Heart left ventricle (tissue), 16 donors: Measurements from ENCODE around the gene SLC44A2. TPM values are rescaled to one million over a fixed set of nuclear protein-coding genes. Genes with fewer than 3 reads are reported as not detected.

ENCODE experiments used
- ATAC-seq, 4 donors: fragments of 200-7000 bp; cut with Tn5 transposase; one replicate each; pipeline ENCODE4 v1.9.1; 2020 to 2022; ENCODE audit warnings: moderate library complexity in 4 of 4, mild to moderate bottlenecking in 3 of 4, moderate number of reproducible peaks in 1 of 4
- DNase-seq, 5 donors: peaks; one replicate each; pipeline ENCODE4 v3.0.0-alpha.2; 2020
- H3K27ac ChIP-seq, 12 donors: fragments of 200-600 bp; sonication (generic) in 4 of 12; one replicate each; pipeline versions ENCODE4 v1.5.0 to v1.8.0; 2016 to 2022; ENCODE audit warnings: mild to moderate bottlenecking in 2 of 12
- H3K27me3 ChIP-seq, 9 donors: fragments of 200-600 bp; sonication (generic) in 2 of 9; one replicate each; pipeline versions ENCODE4 v1.5.1 to v1.8.0; 2016 to 2022; ENCODE audit warnings: mild to moderate bottlenecking in 3 of 9
- H3K36me3 ChIP-seq, 9 donors: fragments of 200-600 bp; sonication (generic) in 2 of 9; one replicate each; pipeline versions ENCODE4 v1.5.0 to v1.8.0; 2018 to 2022; ENCODE audit warnings: mild to moderate bottlenecking in 2 of 9
- H3K4me1 ChIP-seq, 12 donors: fragments of 200-600 bp; sonication (generic) in 4 of 12; one replicate each; pipeline versions ENCODE4 v1.5.0 to v1.8.0; 2016 to 2022; ENCODE audit warnings: mild to moderate bottlenecking in 3 of 12
- H3K4me3 ChIP-seq, 12 donors: fragments of 200-600 bp; sonication (generic) in 4 of 12; one replicate each; pipeline versions ENCODE4 v1.5.0 to v1.8.0; 2017 to 2022; ENCODE audit warnings: mild to moderate bottlenecking in 9 of 12, moderate library complexity in 4 of 12
- H3K9me3 ChIP-seq, 12 donors: fragments of 200-600 bp; sonication (generic) in 4 of 12; one replicate each; pipeline versions ENCODE4 v1.5.0 to v1.8.0; 2016 to 2022; ENCODE audit warnings: mild to moderate bottlenecking in 1 of 12
- POLR2A ChIP-seq, 2 donors: fragments of 450-650 bp; IDR thresholded peaks; one replicate each; pipeline ENCODE4 v1.6.1; 2017; ENCODE audit warnings: antibody characterized with exemption in 2 of 2, mild to moderate bottlenecking in 2 of 2, moderate library complexity in 2 of 2
- WGBS, 4 donors: extraction: QIAGEN DNeasy Blood & Tissue Kit in 2 of 4; methylation state at CpG; one replicate each; pipeline versions ENCODE4 v1.1.5 to v1.1.7; 2013 to 2018; 5-methylcytosine and 5-hydroxymethylcytosine counted together
- intact Hi-C, 10 donors: fragments of 100-400 bp; cut with DNase I; formaldehyde crosslinking; loops; one replicate each; pipeline versions ENCODE4 v1.11.1 to v1.14.2; 2022
- polyA plus RNA-seq, 2 donors: library from polyadenylated mRNA; stranded (reverse); fragments of 200-250 nt; gene quantifications; one replicate each; pipeline ENCODE4 v1.2.3, GENCODE V29; 2013
- total RNA-seq, 9 donors: library from RNA; depleted of rRNA in 2 of 9; stranded (reverse); fragments of >200 nt in 2 of 9; fragmentation: NEBNext Ultra II Directional in 3 of 9; extraction: Animal tissue kit (Norgen Biotek cat#: 25700) in 3 of 9; gene quantifications; one replicate each; pipeline versions ENCODE4 v1.1.0 to v1.2.4, GENCODE V29; 2016 to 2023
- TF ChIP-seq, protein P1 (sequence below), 12 donors: fragments of 200-600 bp; sonication (generic) in 4 of 12; IDR thresholded peaks; one replicate each; pipeline versions ENCODE4 v1.5.0 to v1.8.0; 2018 to 2022; ENCODE audit warnings: antibody characterized with exemption in 12 of 12, mild to moderate bottlenecking in 5 of 12
- donor health status: ischemic (EF 13 %, LVEDD 7.1; RV severe dilation, severe dysfunction).
- donor health status: healthy with polysubstance abuse.
- donor health status: DM: no; HTN: yes; CAD: no.
- donor health status: DM: no; HTN: no; CAD: no.
- donor health status: ischemic (EF 25% LVEDD 6.9; RV normal size, moderate dysfunction).
- donor health status: ischemic (EF 25% LVEDD 5.7; RV mildly dilated, moderate dysfunction).
- donor health status: healthy.
- donor health status: DM: yes; HTN: yes; CAD: no.
- donor health status: ischemic (EF 35%, LVEDD 5.7; RV mildly dilated, moderate dysfunction).
- donor health status: nonischemic (EF 11% LVEDD 7.7; RV severe dilation, severe dysfunction).
- donor health status: DM: yes; HTN: yes; CAD: no.
- donor health status: PGD.
- donor health status: ischemic (EF 29% LVEDD 5.4; RV normal size, mild dysfunction).
- donor health status: nonischemic (EF 23%, LVEDD 6.1; RV moderate dilation, normal function).

The SLC44A2 gene
- total and polyA plus RNA-seq, 11 donors, result 43.1 to 130 (median 82.5) TPM

DNA sequence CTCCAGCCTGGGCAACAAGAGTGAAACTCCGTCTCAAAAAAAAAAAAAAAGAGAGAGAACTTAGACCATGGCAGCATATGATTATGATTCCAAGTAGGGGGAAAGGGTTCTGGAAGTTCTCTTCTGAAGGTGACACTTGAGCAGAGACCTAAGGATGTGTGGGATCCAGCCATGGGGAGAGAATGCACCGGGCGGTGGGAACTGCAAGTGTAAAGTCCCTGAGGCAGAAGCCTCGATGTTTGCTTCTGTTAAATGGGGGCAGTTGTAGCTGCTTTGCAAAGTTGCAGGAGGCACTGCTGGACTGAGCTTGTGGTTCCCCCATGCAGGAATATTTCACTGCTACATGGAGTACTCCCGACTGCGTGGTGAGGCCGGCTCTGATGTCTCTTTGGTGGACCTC, 9.1 kb downstream of the SLC44A2 start:
- peaks cover 0 to 99% (median 94%) of the 10 kb centered on the region in 9 donors for H3K36me3 ChIP-seq
- H3K27ac ChIP-seq, result no peak overlapping the region
- H3K4me1 ChIP-seq, result peaks cover 0 to 23% (median 0%) of the 10 kb centered on the region in 12 donors
- H3K9me3 ChIP-seq, result no peaks in the 10 kb centered on the region
- H3K4me3 ChIP-seq, result no peak overlapping the region
- DNase-seq, result no peak
- WGBS, 4 donors, result 91 to 94% (median 92%) methylated on average over 7 of the region's 7 CpGs
- no peak for ATAC-seq
- intact Hi-C loops, result no loop called here
- TF ChIP-seq, protein P1, sequence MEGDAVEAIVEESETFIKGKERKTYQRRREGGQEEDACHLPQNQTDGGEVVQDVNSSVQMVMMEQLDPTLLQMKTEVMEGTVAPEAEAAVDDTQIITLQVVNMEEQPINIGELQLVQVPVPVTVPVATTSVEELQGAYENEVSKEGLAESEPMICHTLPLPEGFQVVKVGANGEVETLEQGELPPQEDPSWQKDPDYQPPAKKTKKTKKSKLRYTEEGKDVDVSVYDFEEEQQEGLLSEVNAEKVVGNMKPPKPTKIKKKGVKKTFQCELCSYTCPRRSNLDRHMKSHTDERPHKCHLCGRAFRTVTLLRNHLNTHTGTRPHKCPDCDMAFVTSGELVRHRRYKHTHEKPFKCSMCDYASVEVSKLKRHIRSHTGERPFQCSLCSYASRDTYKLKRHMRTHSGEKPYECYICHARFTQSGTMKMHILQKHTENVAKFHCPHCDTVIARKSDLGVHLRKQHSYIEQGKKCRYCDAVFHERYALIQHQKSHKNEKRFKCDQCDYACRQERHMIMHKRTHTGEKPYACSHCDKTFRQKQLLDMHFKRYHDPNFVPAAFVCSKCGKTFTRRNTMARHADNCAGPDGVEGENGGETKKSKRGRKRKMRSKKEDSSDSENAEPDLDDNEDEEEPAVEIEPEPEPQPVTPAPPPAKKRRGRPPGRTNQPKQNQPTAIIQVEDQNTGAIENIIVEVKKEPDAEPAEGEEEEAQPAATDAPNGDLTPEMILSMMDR (IDR thresholded peaks at IDR 0.05), result no peak
- no peak for TF ChIP-seq POLR2A (IDR thresholded peaks at IDR 0.05)
- no peaks in the 10 kb centered on the region for H3K27me3 ChIP-seq

DNA sequence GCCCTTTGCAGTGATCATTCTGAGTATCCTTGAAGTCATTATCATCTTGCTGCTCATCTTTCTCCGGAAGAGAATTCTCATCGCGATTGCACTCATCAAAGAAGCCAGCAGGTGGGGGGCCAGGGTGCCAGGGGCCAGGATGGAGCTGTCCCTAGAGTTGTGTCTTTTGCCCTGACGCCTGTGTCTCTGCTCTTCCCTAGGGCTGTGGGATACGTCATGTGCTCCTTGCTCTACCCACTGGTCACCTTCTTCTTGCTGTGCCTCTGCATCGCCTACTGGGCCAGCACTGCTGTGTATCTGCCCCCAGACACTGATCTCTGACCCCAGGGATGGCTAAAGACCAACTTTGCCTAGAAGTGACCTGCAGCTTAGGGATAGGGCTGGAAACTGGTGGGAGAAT, 9.6 kb downstream of the SLC44A2 start:
- Histone ChIP-seq H3K9me3 (no peaks in the 10 kb centered on the region), H3K27me3 (no peaks in the 10 kb centered on the region), H3K4me1 (peaks cover 0 to 29% (median 0%) of the 10 kb centered on the region in 12 donors), H3K36me3 (peaks cover 0 to 99% (median 93%) of the 10 kb centered on the region in 9 donors), H3K4me3 (no peak overlapping the region), H3K27ac (no peak overlapping the region)
- TF ChIP-seq, protein P1 (IDR thresholded peaks at IDR 0.05), result no peak
- TF ChIP-seq POLR2A (IDR thresholded peaks at IDR 0.05), result no peak
- 67 to 93% (median 82%) methylated on average over 5 to 6 of the region's 6 CpGs for WGBS, 4 donors
- intact Hi-C loops, result no loop called here
- DNase-seq, result no peak
- ATAC-seq, result no peak

DNA sequence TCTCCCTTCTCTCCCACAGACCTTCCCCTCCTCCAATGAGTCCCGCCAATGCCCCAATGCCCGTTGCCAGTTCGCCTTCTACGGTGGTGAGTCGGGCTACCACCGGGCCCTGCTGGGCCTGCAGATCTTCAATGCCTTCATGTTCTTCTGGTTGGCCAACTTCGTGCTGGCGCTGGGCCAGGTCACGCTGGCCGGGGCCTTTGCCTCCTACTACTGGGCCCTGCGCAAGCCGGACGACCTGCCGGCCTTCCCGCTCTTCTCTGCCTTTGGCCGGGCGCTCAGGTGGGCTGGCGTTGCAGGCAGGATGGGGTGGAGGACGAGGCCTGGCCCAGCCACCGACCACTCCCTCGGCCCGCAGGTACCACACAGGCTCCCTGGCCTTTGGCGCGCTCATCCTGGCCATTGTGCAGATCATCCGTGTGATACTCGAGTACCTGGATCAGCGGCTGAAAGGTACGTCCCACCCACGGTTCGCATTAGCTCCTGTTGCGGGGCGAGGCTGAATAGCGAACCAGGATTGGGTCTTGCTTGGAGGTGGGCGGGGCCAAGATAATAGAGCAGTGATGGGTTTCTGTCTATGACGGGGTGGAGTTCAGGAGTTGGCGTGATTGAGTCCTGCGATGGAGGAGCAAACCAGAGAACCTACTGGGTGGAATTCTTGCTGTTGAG, 11.1 kb downstream of the SLC44A2 start:
- TF ChIP-seq, protein P1 (IDR thresholded peaks at IDR 0.05), result no peak
- TF ChIP-seq POLR2A (IDR thresholded peaks at IDR 0.05), result no peak
- Histone ChIP-seq H3K4me3 (no peak overlapping the region), H3K9me3 (no peaks in the 10 kb centered on the region), H3K4me1 (peaks cover 0 to 32% (median 0%) of the 10 kb centered on the region in 12 donors), H3K27me3 (no peaks in the 10 kb centered on the region), H3K36me3 (peaks cover 0 to 99% (median 93%) of the 10 kb centered on the region in 9 donors), H3K27ac (no peak overlapping the region)
- intact Hi-C loops, result no loop called here
- no peak for DNase-seq
- peak in 1 of 4 donors; percentile 14 for ATAC-seq
- 89 to 93% (median 92%) methylated on average over 29 to 37 of the region's 37 CpGs for WGBS, 4 donors

DNA sequence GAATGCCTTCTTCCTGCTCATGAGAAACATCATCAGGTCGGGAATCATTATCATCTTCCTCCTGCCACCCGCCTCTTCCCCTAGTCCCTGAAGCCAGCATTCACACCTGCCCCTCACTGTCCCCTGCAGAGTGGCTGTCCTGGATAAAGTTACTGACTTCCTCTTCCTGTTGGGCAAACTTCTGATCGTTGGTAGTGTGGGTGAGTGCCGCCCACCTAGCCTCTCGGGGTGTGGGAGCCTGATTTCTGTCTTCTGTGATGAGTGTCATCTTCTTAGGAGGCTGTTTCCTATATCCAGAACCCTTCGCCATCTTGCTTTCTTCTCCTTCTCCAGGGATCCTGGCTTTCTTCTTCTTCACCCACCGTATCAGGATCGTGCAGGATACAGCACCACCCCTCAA, 12.5 kb downstream of the SLC44A2 start:
- ATAC-seq, result no peak
- no peak for DNase-seq
- Histone ChIP-seq H3K27me3 (no peaks in the 10 kb centered on the region), H3K27ac (no peak overlapping the region), H3K36me3 (peaks cover 0 to 98% (median 89%) of the 10 kb centered on the region in 9 donors), H3K4me1 (peaks cover 0 to 32% (median 0%) of the 10 kb centered on the region in 12 donors), H3K9me3 (no peaks in the 10 kb centered on the region), H3K4me3 (no peak overlapping the region)
- intact Hi-C loops, result no loop called here
- WGBS, 4 donors, result 77 to 81% (median 80%) methylated on average over 8 of the region's 8 CpGs
- TF ChIP-seq, protein P1 (IDR thresholded peaks at IDR 0.05), result no peak
- TF ChIP-seq POLR2A (IDR thresholded peaks at IDR 0.05), result no peak
